Heart right ventricle (tissue), 16 donors: ENCODE results near the gene IZUMO4. TPM values are rescaled to one million over a fixed set of nuclear protein-coding genes. Genes with fewer than 3 reads are reported as not detected.

Experiments
- ATAC-seq, 8 donors: fragments of 200-7000 bp; cut with Tn5 transposase; one replicate each; pipeline ENCODE4 v1.9.1; 2020; ENCODE audit warnings: mild to moderate bottlenecking in 8 of 8, moderate library complexity in 8 of 8, moderate number of reproducible peaks in 1 of 8
- DNase-seq, 2 donors: peaks; one replicate each; pipeline ENCODE4 v3.0.0-alpha.2; 2020
- H3K27ac ChIP-seq, 10 donors: fragments of 200-600 bp; sonication (generic) in 2 of 10; one replicate each; pipeline versions ENCODE4 v1.5.0 to v1.8.0; 2020 to 2022; ENCODE audit warnings: mild to moderate bottlenecking in 3 of 10
- H3K27me3 ChIP-seq, 7 donors: fragments of 200-600 bp; one replicate each; pipeline ENCODE4 v1.8.0; 2021 to 2022; ENCODE audit warnings: mild to moderate bottlenecking in 2 of 7
- H3K36me3 ChIP-seq, 9 donors: fragments of 200-600 bp; sonication (generic) in 1 of 9; one replicate each; pipeline versions ENCODE4 v1.5.0 to v1.8.0; 2020 to 2022; ENCODE audit warnings: mild to moderate bottlenecking in 2 of 9
- H3K4me1 ChIP-seq, 9 donors: fragments of 200-600 bp; sonication (generic) in 1 of 9; one replicate each; pipeline versions ENCODE4 v1.5.0 to v1.8.0; 2020 to 2022; ENCODE audit warnings: mild to moderate bottlenecking in 4 of 9
- H3K4me3 ChIP-seq, 10 donors: fragments of 200-600 bp; sonication (generic) in 2 of 10; one replicate each; pipeline versions ENCODE4 v1.5.0 to v1.8.0; 2020 to 2022; ENCODE audit warnings: mild to moderate bottlenecking in 7 of 10, moderate library complexity in 2 of 10
- H3K9me3 ChIP-seq, 11 donors: fragments of 200-600 bp in 10 of 11; sonication (generic) in 2 of 11; one replicate each; pipeline versions ENCODE4 v1.5.0 to v1.8.0; 2013 to 2022; ENCODE audit warnings: mild to moderate bottlenecking in 2 of 11, control low read depth in 1 of 11, moderate library complexity in 1 of 11
- WGBS, 2 donors: extraction: QIAGEN DNeasy Blood & Tissue Kit; methylation state at CpG; one replicate each; pipeline ENCODE4 v1.1.7; 2013; ENCODE audit warnings: inconsistent platforms in 1 of 2; 5-methylcytosine and 5-hydroxymethylcytosine counted together
- intact Hi-C, 10 donors: fragments of 100-400 bp; cut with DNase I; formaldehyde crosslinking; loops; one replicate each; pipeline versions ENCODE4 v1.11.1 to v1.14.2; 2022
- polyA plus RNA-seq, 2 donors: library from polyadenylated mRNA; stranded (reverse); fragments of 200-250 nt; gene quantifications; one replicate each; pipeline ENCODE4 v1.2.3, GENCODE V29; 2013
- total RNA-seq, 10 donors: library from RNA; stranded (reverse); fragmentation: NEBNext Ultra II Directional in 3 of 10; extraction: Animal tissue kit (Norgen Biotek cat#: 25700) in 3 of 10; gene quantifications; one replicate each; pipeline versions ENCODE4 v1.2.1 to v1.2.4, GENCODE V29; 2021 to 2023
- TF ChIP-seq, protein P1 (sequence below), 9 donors: fragments of 200-600 bp; sonication (generic) in 2 of 9; IDR thresholded peaks; one replicate each; pipeline versions ENCODE4 v1.5.0 to v1.8.0; 2021 to 2022; ENCODE audit warnings: antibody characterized with exemption in 9 of 9, mild to moderate bottlenecking in 5 of 9, moderate library complexity in 1 of 9
- donor health status: Arrhythmogenic right ventricular cardiomyopathy.
- donor health status: ischemic (EF 13 %, LVEDD 7.1; RV severe dilation, severe dysfunction).
- donor health status: healthy with polysubstance abuse.
- donor health status: DM: no; HTN: yes; CAD: no.
- donor health status: DM: no; HTN: no; CAD: no.
- donor health status: ischemic (EF 25% LVEDD 6.9; RV normal size, moderate dysfunction).
- donor health status: ischemic (EF 25% LVEDD 5.7; RV mildly dilated, moderate dysfunction).
- donor health status: healthy.
- donor health status: DM: yes; HTN: yes; CAD: no.
- donor health status: Ischemic cardiomyopathy.
- donor health status: ischemic (EF 35%, LVEDD 5.7; RV mildly dilated, moderate dysfunction).
- donor health status: nonischemic (EF 11% LVEDD 7.7; RV severe dilation, severe dysfunction).
- donor health status: DM: yes; HTN: yes; CAD: no.
- donor health status: PGD.
- donor health status: ischemic (EF 29% LVEDD 5.4; RV normal size, mild dysfunction).
- donor health status: nonischemic (EF 23%, LVEDD 6.1; RV moderate dilation, normal function).

Gene IZUMO4
- total and polyA plus RNA-seq, 12 donors, result 1.2 to 13.1 (median 2.7) TPM

DNA sequence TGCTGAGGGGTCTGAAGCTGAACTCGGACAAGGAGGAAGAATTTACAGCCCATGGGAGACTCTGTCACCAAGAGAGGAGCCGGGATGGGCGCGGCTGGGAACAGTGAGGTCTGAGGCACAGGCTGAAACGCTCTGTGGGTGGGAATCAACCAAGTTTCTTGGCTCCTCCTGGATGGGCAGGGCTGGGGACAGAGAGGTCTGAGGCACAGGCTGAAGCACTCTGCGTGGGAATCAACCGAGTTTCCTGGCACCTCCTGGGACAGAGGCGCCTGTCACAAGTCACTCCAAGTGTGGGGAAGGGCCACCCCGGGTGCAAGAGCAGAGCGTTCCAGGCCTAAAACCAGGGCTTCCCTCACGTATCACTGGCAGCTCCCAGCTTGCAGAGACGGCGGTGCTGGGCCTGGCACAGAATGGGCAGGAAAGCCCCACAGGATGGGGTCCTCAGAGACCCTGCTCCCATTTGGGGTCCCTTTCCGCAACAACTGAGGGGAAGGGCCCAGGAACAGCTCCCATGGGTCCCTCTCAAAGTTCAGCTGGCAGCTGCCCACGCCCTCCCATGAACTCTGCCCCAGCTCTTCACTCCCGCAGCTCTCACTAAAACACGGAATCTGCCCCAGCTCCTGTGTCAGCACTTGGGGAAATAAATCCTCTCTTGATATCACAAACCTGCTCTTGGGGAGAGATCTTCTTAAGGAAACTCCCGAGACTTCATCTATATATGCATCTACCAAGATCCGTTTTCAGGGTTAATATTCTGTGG lies 36.2 kb downstream of the IZUMO4 start:
- peaks cover 0 to 93% (median 26%) of the 10 kb centered on the region in 9 donors for H3K36me3 ChIP-seq
- H3K27ac ChIP-seq, result peak overlapping the region in 8 of 10 donors; percentile 7 to 67 (median 18)
- TF ChIP-seq, protein P1, sequence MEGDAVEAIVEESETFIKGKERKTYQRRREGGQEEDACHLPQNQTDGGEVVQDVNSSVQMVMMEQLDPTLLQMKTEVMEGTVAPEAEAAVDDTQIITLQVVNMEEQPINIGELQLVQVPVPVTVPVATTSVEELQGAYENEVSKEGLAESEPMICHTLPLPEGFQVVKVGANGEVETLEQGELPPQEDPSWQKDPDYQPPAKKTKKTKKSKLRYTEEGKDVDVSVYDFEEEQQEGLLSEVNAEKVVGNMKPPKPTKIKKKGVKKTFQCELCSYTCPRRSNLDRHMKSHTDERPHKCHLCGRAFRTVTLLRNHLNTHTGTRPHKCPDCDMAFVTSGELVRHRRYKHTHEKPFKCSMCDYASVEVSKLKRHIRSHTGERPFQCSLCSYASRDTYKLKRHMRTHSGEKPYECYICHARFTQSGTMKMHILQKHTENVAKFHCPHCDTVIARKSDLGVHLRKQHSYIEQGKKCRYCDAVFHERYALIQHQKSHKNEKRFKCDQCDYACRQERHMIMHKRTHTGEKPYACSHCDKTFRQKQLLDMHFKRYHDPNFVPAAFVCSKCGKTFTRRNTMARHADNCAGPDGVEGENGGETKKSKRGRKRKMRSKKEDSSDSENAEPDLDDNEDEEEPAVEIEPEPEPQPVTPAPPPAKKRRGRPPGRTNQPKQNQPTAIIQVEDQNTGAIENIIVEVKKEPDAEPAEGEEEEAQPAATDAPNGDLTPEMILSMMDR (IDR thresholded peaks at IDR 0.05), result no peak
- H3K27me3 ChIP-seq, result no peaks in the 10 kb centered on the region
- peaks cover 0 to 37% (median 21%) of the 10 kb centered on the region in 9 donors for H3K4me1 ChIP-seq
- H3K9me3 ChIP-seq, result no peaks in the 10 kb centered on the region
- WGBS, 2 donors, result 72 to 84% methylated on average over 19 of the region's 19 CpGs
- ATAC-seq (peak in 3 of 8 donors; percentile 14 to 63 (median 43)), DNase-seq (peak in 1 of 2 donors; percentile 30)
- H3K4me3 ChIP-seq, result no peak overlapping the region
- intact Hi-C loops, result no loop called here

GRCh38 chr19:2135474-2136402 lies 39.0 kb downstream of the IZUMO4 start:
- WGBS, 2 donors, result 92 to 95% methylated on average over 50 of the region's 50 CpGs
- no peak overlapping the region for H3K27ac ChIP-seq
- peaks cover 0 to 97% (median 30%) of the 10 kb centered on the region in 9 donors for H3K36me3 ChIP-seq
- DNase-seq, result no peak
- H3K27me3 ChIP-seq, result no peaks in the 10 kb centered on the region
- ATAC-seq, result no peak
- H3K4me1 ChIP-seq, result peaks cover 3 to 32% (median 21%) of the 10 kb centered on the region in 9 donors
- no peaks in the 10 kb centered on the region for H3K9me3 ChIP-seq
- no peak overlapping the region for H3K4me3 ChIP-seq
- TF ChIP-seq, protein P1 (IDR thresholded peaks at IDR 0.05), result no peak
- intact Hi-C loops, result no loop called here

GRCh38 chr19:2136796-2137195 lies 40.1 kb downstream of the IZUMO4 start:
- H3K4me3 ChIP-seq, result no peak overlapping the region
- H3K36me3 ChIP-seq, result peaks cover 0 to 90% (median 28%) of the 10 kb centered on the region in 9 donors
- intact Hi-C loops, result no loop called here
- H3K27me3 ChIP-seq, result no peaks in the 10 kb centered on the region
- no peak for ATAC-seq
- 94% methylated on average over 23 of the region's 23 CpGs for WGBS, 2 donors
- H3K27ac ChIP-seq, result no peak overlapping the region
- peaks cover 3 to 32% (median 21%) of the 10 kb centered on the region in 9 donors for H3K4me1 ChIP-seq
- DNase-seq, result no peak
- no peaks in the 10 kb centered on the region for H3K9me3 ChIP-seq
- TF ChIP-seq, protein P1 (IDR thresholded peaks at IDR 0.05), result no peak

DNA sequence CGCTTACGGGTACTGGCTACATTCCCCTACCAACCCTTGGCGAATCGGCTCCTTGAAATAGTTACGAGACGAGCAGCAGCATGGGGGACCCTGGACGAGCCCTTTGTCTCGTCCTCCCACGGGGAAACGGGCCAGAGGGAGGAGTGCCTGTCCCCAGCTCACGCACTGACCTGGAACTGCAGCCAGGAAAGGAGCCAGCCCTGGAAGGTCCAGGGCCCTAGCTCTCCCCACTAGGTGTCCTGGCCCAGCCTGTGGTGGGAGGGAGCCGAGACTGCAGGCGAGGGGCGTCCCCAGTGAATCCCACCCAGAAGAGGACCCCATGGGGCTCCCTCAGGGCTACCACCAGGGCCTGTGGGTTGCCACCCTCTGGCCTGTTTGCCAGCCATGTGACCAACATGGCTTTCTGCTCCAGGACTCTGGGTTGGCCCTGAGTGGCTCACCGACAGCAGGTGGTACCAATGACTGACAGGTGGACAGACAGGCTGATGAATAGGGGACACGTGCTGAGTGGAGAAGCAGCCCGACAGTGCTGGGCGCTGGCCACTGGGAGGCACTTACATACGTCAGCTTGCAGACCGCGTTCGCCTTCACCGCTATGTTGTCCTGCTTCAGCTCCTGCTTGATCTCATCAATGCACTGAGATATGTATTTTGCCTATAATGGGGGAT lies 41.5 kb downstream of the IZUMO4 start:
- H3K36me3 ChIP-seq, result peaks cover 0 to 76% (median 20%) of the 10 kb centered on the region in 9 donors

More for the DNA sequence above, 41.5 kb downstream of the IZUMO4 start:
- Histone ChIP-seq H3K4me1 (peaks cover 0 to 28% (median 18%) of the 10 kb centered on the region in 9 donors), H3K4me3 (no peak overlapping the region), H3K9me3 (no peaks in the 10 kb centered on the region), H3K27me3 (no peaks in the 10 kb centered on the region), H3K27ac (peak overlapping the region in 4 of 10 donors; percentile 10 to 60 (median 20))
- TF ChIP-seq, protein P1 (IDR thresholded peaks at IDR 0.05), result no peak
- ATAC-seq, result peak; percentile 20 to 86 (median 60)
- 75 to 77% methylated on average over 23 of the region's 23 CpGs for WGBS, 2 donors
- no peak for DNase-seq
- intact Hi-C loops, result no loop called here
